Breast epithelium (tissue), 4 donors: ENCODE measurements around the gene MDFIC. TPM values are rescaled to one million over a fixed set of nuclear protein-coding genes. Genes with fewer than 3 reads are reported as not detected.

Source experiments
- DNase-seq, 2 donors: peaks; one replicate each; pipeline ENCODE4 v3.0.0-alpha.2; 2019; ENCODE audit warnings: low spot score in 2 of 2
- H3K27ac ChIP-seq, 2 donors: fragments of 200-600 bp; sonication (generic) in 1 of 2; one replicate each; pipeline ENCODE4 v1.5.1; 2016 to 2019; ENCODE audit warnings: mild to moderate bottlenecking in 1 of 2
- H3K27me3 ChIP-seq, 2 donors: fragments of 200-600 bp; sonication (generic) in 1 of 2; one replicate each; pipeline versions ENCODE4 v1.5.1 to v1.6.0; 2017 to 2019; ENCODE audit warnings: control low read depth in 1 of 2, mild to moderate bottlenecking in 1 of 2
- H3K36me3 ChIP-seq: fragments of 200-600 bp; one replicate; pipeline ENCODE4 v1.5.1; 2019
- H3K4me1 ChIP-seq, 2 donors: fragments of 200-600 bp; sonication (generic); one replicate each; pipeline ENCODE4 v1.5.1; 2016 to 2019; ENCODE audit warnings: control low read depth in 1 of 2
- H3K4me3 ChIP-seq, 3 donors: fragments of 200-600 bp; sonication (generic); 1 replicate in 2 of 3; 2 replicates in 1 of 3; pipeline ENCODE4 v1.5.1; 2016 to 2019; ENCODE audit warnings: mild to moderate bottlenecking in 3 of 3, moderate library complexity in 2 of 3
- H3K9me3 ChIP-seq, 2 donors: fragments of 200-600 bp; sonication (generic) in 1 of 2; one replicate each; pipeline ENCODE4 v1.5.1; 2016 to 2019; ENCODE audit warnings: control low read depth in 1 of 2
- POLR2A ChIP-seq: fragments of 450-650 bp; IDR thresholded peaks from one replicate; pipeline ENCODE4 v1.6.1; 2016; ENCODE audit warnings: antibody characterized with exemption, mild to moderate bottlenecking, moderate library complexity
- POLR2AphosphoS5 ChIP-seq, 3 donors: sonication (generic); formaldehyde crosslinking; IDR thresholded peaks; one replicate each; pipeline ENCODE4 v1.6.1; 2017; ENCODE audit warnings: antibody characterized with exemption in 3 of 3
- intact Hi-C: fragments of 100-400 bp; cut with DNase I; formaldehyde crosslinking; loops from one replicate; pipeline ENCODE4 v1.15.1; 2023; ENCODE audit warnings: low total_unique reads
- total RNA-seq, 3 donors: library from RNA; depleted of rRNA; stranded (reverse); fragments of >200 nt; gene quantifications; one replicate each; pipeline ENCODE4 v1.1.0, GENCODE V29; 2016
- TF ChIP-seq, protein P1 (sequence below), 3 donors: fragments of 450-650 bp; IDR thresholded peaks; one replicate each; pipeline ENCODE4 v1.5.1; 2016 to 2017; ENCODE audit warnings: antibody characterized with exemption in 3 of 3, mild to moderate bottlenecking in 3 of 3, moderate library complexity in 3 of 3

Gene MDFIC
- total RNA-seq, 3 donors from 2014 or later: 29.9 to 146 (median 55.4) TPM

DNA sequence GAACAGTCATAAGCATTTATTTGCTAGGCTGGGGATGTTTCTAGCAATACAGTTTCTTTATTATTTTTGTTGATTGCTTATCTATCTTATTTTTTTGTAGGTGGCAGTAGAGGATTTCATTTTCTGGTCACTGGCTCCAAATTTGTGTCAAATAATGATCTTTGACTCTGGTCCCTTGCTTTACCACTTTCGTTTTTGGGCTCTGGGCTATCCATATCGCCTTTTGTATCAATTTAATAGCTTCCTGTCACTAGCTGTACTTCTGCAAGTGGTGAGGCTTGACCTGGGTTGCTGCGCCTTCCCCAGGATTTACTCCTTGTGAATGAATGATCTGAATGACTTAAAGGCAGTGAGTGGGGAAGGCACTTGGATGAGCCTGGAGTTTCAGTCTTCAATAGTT lies 48.4 kb downstream of the MDFIC start:
- TF ChIP-seq, protein P1, sequence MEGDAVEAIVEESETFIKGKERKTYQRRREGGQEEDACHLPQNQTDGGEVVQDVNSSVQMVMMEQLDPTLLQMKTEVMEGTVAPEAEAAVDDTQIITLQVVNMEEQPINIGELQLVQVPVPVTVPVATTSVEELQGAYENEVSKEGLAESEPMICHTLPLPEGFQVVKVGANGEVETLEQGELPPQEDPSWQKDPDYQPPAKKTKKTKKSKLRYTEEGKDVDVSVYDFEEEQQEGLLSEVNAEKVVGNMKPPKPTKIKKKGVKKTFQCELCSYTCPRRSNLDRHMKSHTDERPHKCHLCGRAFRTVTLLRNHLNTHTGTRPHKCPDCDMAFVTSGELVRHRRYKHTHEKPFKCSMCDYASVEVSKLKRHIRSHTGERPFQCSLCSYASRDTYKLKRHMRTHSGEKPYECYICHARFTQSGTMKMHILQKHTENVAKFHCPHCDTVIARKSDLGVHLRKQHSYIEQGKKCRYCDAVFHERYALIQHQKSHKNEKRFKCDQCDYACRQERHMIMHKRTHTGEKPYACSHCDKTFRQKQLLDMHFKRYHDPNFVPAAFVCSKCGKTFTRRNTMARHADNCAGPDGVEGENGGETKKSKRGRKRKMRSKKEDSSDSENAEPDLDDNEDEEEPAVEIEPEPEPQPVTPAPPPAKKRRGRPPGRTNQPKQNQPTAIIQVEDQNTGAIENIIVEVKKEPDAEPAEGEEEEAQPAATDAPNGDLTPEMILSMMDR (IDR thresholded peaks at IDR 0.05): no peak
- Histone ChIP-seq H3K4me1 (no peaks in the 10 kb centered on the region), H3K9me3 (no peaks in the 10 kb centered on the region), H3K27me3 (no peaks in the 10 kb centered on the region), H3K36me3 (no peaks in the 10 kb centered on the region), H3K4me3 (no peak overlapping the region), H3K27ac (no peak overlapping the region)
- intact Hi-C loops: no loop called here
- DNase-seq: no peak

DNA sequence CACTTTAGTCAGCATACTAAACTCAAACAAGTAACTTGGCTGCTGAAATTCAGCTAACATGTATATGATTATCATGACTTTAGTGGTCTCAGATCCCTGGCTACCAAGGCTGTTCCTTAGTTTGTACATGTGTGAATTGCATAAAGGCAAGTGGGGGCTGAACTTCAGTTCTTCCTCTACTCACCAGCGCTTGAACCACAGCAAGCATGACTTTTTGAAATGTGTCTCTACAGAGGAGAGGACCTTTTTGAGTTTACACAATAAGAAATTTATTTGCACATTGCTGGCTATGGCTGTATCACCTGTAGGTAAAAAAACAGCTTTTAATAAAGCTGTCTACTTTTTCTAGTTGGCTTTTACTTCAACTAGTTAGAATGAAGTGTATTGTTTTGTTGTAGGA lies 48.8 kb downstream of the MDFIC start:
- DNase-seq: no peak
- TF ChIP-seq, protein P1 (IDR thresholded peaks at IDR 0.05): no peak
- TF ChIP-seq POLR2AphosphoS5 (IDR thresholded peaks at IDR 0.05): no peak
- TF ChIP-seq POLR2A: no peak
- intact Hi-C loops: no loop called here
- H3K36me3 ChIP-seq: no peaks in the 10 kb centered on the region
- H3K9me3 ChIP-seq: no peaks in the 10 kb centered on the region
- H3K27me3 ChIP-seq: no peaks in the 10 kb centered on the region
- H3K4me3 ChIP-seq: no peak overlapping the region
- H3K27ac ChIP-seq: no peak overlapping the region
- no peaks in the 10 kb centered on the region for H3K4me1 ChIP-seq

DNA sequence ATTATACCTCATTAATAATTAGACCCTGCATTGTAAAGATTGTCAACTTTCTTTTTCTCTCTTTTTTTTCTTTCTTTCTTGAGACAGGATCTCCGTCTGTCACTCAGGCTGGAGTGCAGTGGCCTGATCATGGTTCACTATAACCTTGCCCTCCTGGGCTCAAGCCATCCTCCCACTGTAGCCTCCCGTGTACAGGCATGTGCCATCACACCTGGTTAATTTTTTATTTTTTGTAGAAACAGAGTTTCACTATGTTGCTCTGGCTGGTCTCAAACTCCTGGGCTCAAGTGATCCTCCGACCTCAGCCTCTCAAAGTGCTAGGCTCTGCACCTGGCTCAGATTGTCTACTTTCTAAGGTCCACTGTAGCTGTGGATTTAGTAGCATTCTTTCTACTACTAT lies 50.7 kb downstream of the MDFIC start:
- H3K9me3 ChIP-seq: no peaks in the 10 kb centered on the region
- no peak overlapping the region for H3K27ac ChIP-seq
- no peak overlapping the region for H3K4me3 ChIP-seq
- H3K27me3 ChIP-seq: no peaks in the 10 kb centered on the region
- no peaks in the 10 kb centered on the region for H3K4me1 ChIP-seq
- H3K36me3 ChIP-seq: no peaks in the 10 kb centered on the region
- no peak for TF ChIP-seq POLR2AphosphoS5 (IDR thresholded peaks at IDR 0.05)
- TF ChIP-seq, protein P1 (IDR thresholded peaks at IDR 0.05): no peak
- TF ChIP-seq POLR2A: no peak
- no peak for DNase-seq
- intact Hi-C loops: no loop called here

DNA sequence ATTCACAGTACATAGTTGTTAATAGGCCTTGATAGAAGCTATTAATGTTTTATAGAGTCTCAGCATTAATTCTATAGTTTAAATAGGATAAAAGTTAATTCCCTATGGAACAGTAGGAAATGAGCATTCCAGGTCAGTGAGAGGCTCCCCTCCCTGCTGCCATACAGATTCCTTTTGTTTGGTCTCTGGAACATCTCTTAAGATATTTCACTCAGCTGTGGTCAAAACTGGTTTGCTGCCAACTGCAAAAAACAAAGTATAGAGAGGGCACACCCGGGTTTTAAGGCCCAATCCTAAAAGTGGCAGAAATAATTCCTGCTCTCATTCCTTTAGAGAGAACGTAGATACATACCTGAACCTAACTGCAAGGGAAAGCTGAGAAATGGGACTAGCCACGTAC lies 51.3 kb downstream of the MDFIC start:
- no peaks in the 10 kb centered on the region for H3K4me1 ChIP-seq
- no peak for DNase-seq
- H3K36me3 ChIP-seq: no peaks in the 10 kb centered on the region
- H3K27me3 ChIP-seq: no peaks in the 10 kb centered on the region
- H3K27ac ChIP-seq: no peak overlapping the region
- H3K4me3 ChIP-seq: no peak overlapping the region
- no peaks in the 10 kb centered on the region for H3K9me3 ChIP-seq
- intact Hi-C loops: no loop called here
- TF ChIP-seq, protein P1 (IDR thresholded peaks at IDR 0.05): no peak
- TF ChIP-seq POLR2AphosphoS5 (IDR thresholded peaks at IDR 0.05) (no peak), POLR2A (no peak)

DNA sequence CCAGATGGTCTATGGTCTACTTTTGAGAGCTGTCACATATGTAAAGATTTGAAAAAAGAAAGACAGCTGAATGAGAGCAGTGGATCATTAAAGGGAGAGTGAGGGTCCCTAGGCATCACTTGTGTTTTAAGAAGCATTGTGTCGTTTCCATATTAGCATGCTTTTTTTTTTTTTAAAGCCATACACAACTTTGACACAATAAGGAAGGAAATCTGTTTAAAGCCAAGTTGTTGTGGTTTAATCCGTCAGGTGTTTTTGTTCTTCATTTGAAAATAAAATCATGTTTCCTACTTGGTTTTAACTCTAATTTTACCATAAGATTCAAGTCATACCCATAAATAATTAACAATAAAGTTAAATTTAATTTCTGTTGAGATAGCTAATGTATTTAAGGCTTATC lies 53.5 kb downstream of the MDFIC start:
- Histone ChIP-seq H3K4me1 (no peaks in the 10 kb centered on the region), H3K36me3 (no peaks in the 10 kb centered on the region), H3K27me3 (no peaks in the 10 kb centered on the region), H3K9me3 (no peaks in the 10 kb centered on the region), H3K4me3 (no peak overlapping the region), H3K27ac (no peak overlapping the region)
- no peak for TF ChIP-seq POLR2A
- TF ChIP-seq, protein P1 (IDR thresholded peaks at IDR 0.05): no peak
- no peak for TF ChIP-seq POLR2AphosphoS5 (IDR thresholded peaks at IDR 0.05)
- DNase-seq: no peak
- intact Hi-C loops: no loop called here
